HCT116 (cell line): ENCODE data around the gene FBXL17. TPM values are rescaled to one million over a fixed set of nuclear protein-coding genes. Genes with fewer than 3 reads are reported as not detected.

Source experiments
- ATAC-seq: fragments of 200-7000 bp; cut with Tn5 transposase; 2 replicates; pipeline ENCODE4 v1.9.1; 2020; ENCODE audit warnings: mild to moderate bottlenecking, moderate library complexity
- BruUV-seq: library from RNA; stranded (reverse); fragments of 400-500 nt; replicated peaks from 2 replicates; lab custom pipeline; 2021; lab: Mats Ljungman, UMichigan
- CTCF ChIA-PET: fragments of 300-600 bp; sonication (Branson Sonifier 250); formaldehyde crosslinking; loops from one replicate; lab custom pipeline; 2021; ENCODE audit warnings: antibody characterized with exemption; lab: Charles Lee
- POLR2A ChIA-PET: fragments of 300-600, 350-600 bp; sonication (Branson Sonifier 250); formaldehyde crosslinking; loops from one replicate; lab custom pipeline; 2021; ENCODE audit warnings: antibody characterized with exemption; lab: Charles Lee
- RAD21 ChIA-PET, 2 experiments: fragments of 300-600 bp; sonication (Branson Sonifier 250); formaldehyde crosslinking; loops; one replicate each; lab custom pipeline; 2023; ENCODE audit warnings: low total read pairs in 2 of 2; ENCODE audit not compliant: uncharacterized antibody in 2 of 2, unreplicated experiment in 2 of 2, low non-redundant PET in 1 of 2; lab: Charles Lee
- DNase-seq: peaks from one replicate; pipeline ENCODE4 v3.0.0-alpha.2; 2010; ENCODE audit warnings: low read depth, low spot score
- H2AFZ ChIP-seq: fragments of 200-600 bp; shearing (Covaris generic), sonication (generic); 2 replicates; pipeline ENCODE4 v1.6.1; 2017; ENCODE audit warnings: low read depth, mixed run types, mixed read lengths, antibody characterized with exemption, low read length; ENCODE audit not compliant: poor library complexity, severe bottlenecking
- H3K27ac ChIP-seq: 2 replicates; pipeline ENCODE4 v1.5.1; 2012; ENCODE audit warnings: low read depth, low read length
- H3K27me3 ChIP-seq: fragments of 200-600 bp; sonication (generic); 2 replicates; pipeline ENCODE4 v1.6.1; 2016; ENCODE audit warnings: mixed run types, low read length, mixed read lengths; ENCODE audit not compliant: insufficient read depth
- H3K36me3 ChIP-seq, 2 experiments: fragments of 200-500 bp in 1 of 2; fragments of 200-600 bp in 1 of 2; sonication (Bioruptor generic) in 1 of 2; sonication (generic) in 1 of 2; 2 replicates each; pipeline versions ENCODE4 v1.5.1 to v1.6.1; 2014 to 2016; ENCODE audit warnings: low read length in 2 of 2, inconsistent platforms in 1 of 2, mixed read lengths in 1 of 2, mixed run types in 1 of 2; ENCODE audit not compliant: insufficient read depth in 2 of 2, control insufficient read depth in 1 of 2
- H3K4me1 ChIP-seq, 2 experiments: fragments of 200-600 bp in 1 of 2; sonication (generic) in 1 of 2; 2 replicates each; pipeline versions ENCODE4 v1.5.1 to v1.6.1; 2012 to 2017; ENCODE audit warnings: low read length in 2 of 2, inconsistent platforms in 1 of 2, mild to moderate bottlenecking in 1 of 2, mixed read lengths in 1 of 2, mixed run types in 1 of 2, moderate library complexity in 1 of 2; ENCODE audit not compliant: insufficient read depth in 2 of 2, control insufficient read depth in 1 of 2
- H3K4me2 ChIP-seq: fragments of 200-600 bp; sonication (generic); 2 replicates; pipeline ENCODE4 v1.6.1; 2017; ENCODE audit warnings: mixed run types, low read length, mixed read lengths
- H3K4me3 ChIP-seq, 2 experiments: fragments of 200-600 bp in 1 of 2; sonication (generic) in 1 of 2; replicated peaks in 1 of 2; 2 replicates each; pipeline ENCODE4 v1.5.1; 2011 to 2016; ENCODE audit warnings: low read length in 2 of 2, control low read depth in 1 of 2, low read depth in 1 of 2, mild to moderate bottlenecking in 1 of 2, mixed read lengths in 1 of 2, mixed run types in 1 of 2
- H3K79me2 ChIP-seq: fragments of 200-600 bp; sonication (generic); 2 replicates; pipeline ENCODE4 v1.6.1; 2017; ENCODE audit warnings: mild to moderate bottlenecking, mixed run types, low read length, moderate library complexity, mixed read lengths; ENCODE audit not compliant: insufficient read depth
- H3K9ac ChIP-seq: fragments of 200-600 bp; sonication (generic); 2 replicates; pipeline ENCODE4 v1.6.1; 2016; ENCODE audit warnings: low read length, mixed read lengths
- H3K9me2 ChIP-seq: fragments of 200-600 bp; sonication (generic), shearing (Covaris generic); 2 replicates; pipeline ENCODE4 v1.6.1; 2017; ENCODE audit warnings: mixed run types, mild to moderate bottlenecking, moderate library complexity; ENCODE audit not compliant: insufficient read depth
- H3K9me3 ChIP-seq, 2 experiments: fragments of 200-500 bp in 1 of 2; fragments of 200-600 bp in 1 of 2; sonication (Bioruptor generic) in 1 of 2; sonication (generic) in 1 of 2; 2 replicates each; pipeline ENCODE4 v1.6.1; 2014 to 2017; ENCODE audit warnings: low read length in 2 of 2, mixed read lengths in 2 of 2, inconsistent platforms in 1 of 2, low read depth in 1 of 2, mild to moderate bottlenecking in 1 of 2, mixed run types in 1 of 2, moderate library complexity in 1 of 2; ENCODE audit not compliant: control insufficient read depth in 1 of 2, insufficient read depth in 1 of 2
- H4K20me1 ChIP-seq: fragments of 200-600 bp; sonication (generic), shearing (Covaris generic); 2 replicates; pipeline ENCODE4 v1.6.1; 2017; ENCODE audit warnings: mixed run types, mild to moderate bottlenecking, moderate library complexity; ENCODE audit not compliant: insufficient read depth
- EZH2 ChIP-seq: fragments of 200-600 bp; sonication (generic); IDR thresholded peaks from 2 replicates; pipeline ENCODE4 v1.6.1; 2017; ENCODE audit warnings: antibody characterized with exemption, mixed run types
- FOSL1 ChIP-seq: IDR thresholded peaks from 2 replicates; pipeline ENCODE4 v1.6.1; 2012; ENCODE audit warnings: low read depth
- POLR2AphosphoS5 ChIP-seq: IDR thresholded peaks from 2 replicates; pipeline ENCODE4 v1.6.1; 2011; ENCODE audit warnings: mild to moderate bottlenecking, low read depth, low read length, moderate library complexity
- TCF7L2 ChIP-seq: IDR thresholded peaks from 2 replicates; pipeline ENCODE4 v1.7.0; 2011; ENCODE audit warnings: borderline replicate concordance, inconsistent platforms; ENCODE audit not compliant: insufficient read depth, insufficient read length; ENCODE audit errors: extremely low read depth
- YY1 ChIP-seq: IDR thresholded peaks from 2 replicates; pipeline ENCODE4 v1.6.1; 2011; ENCODE audit warnings: low read length, low read depth, moderate library complexity, mild to moderate bottlenecking; ENCODE audit not compliant: insufficient replicate concordance; ENCODE audit errors: extremely low read depth
- ZFX ChIP-seq: fragments of 450-650 bp; IDR thresholded peaks from 2 replicates; pipeline ENCODE4 v1.6.1; 2017
- ZNF274 ChIP-seq: fragments of 200-500 bp; sonication (Bioruptor generic); IDR thresholded peaks from 2 replicates; pipeline ENCODE4 v1.6.1; 2014; ENCODE audit warnings: mild to moderate bottlenecking, low read depth, low read length, inconsistent platforms
- intact Hi-C: fragments of 100-400 bp; cut with micrococcal nuclease; formaldehyde crosslinking; loops from 2 replicates; pipeline ENCODE4 v1.10.0; 2022
- total RNA-seq: library from RNA; stranded (reverse); gene quantifications from one replicate; pipeline ENCODE4 v1.2.1, GENCODE V29; 2021; ENCODE audit not compliant: unreplicated experiment
- TF ChIP-seq, protein P1 (sequence below): IDR thresholded peaks from 2 replicates; pipeline ENCODE4 v1.6.1; 2012
- TF ChIP-seq, protein P2 (sequence below): IDR thresholded peaks from 2 replicates; pipeline ENCODE4 v1.6.1; 2011; ENCODE audit warnings: mild to moderate bottlenecking, low read length, moderate library complexity; ENCODE audit not compliant: insufficient replicate concordance; ENCODE audit errors: extremely low read depth
- TF ChIP-seq, protein P3 (sequence below): IDR thresholded peaks from 2 replicates; pipeline ENCODE4 v1.6.1; 2012; ENCODE audit warnings: low read depth

Gene FBXL17
- total RNA-seq, 1 experiment from 2014 or later, result 9.4 TPM

DNA sequence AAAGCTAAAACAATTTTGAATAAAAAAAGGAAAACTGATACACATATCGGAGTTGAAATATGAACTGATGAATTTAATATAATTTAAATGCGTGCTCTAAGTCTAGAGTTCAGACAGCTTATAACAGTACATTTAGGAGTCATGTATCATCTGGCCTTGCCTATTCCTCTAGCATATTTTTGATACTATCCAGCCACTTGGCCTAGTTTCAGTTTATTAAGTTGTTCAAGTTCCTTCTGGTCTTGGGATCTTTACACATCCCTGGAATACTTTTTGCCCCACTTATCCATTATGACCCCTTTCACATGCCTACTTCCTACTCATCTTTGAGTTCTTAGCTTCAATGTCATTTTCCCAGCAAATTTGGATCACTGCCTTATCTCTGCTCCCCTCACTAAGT lies 518.8 kb downstream of the FBXL17 start:
- POLR2A ChIA-PET, result no interaction called here
- Histone ChIP-seq H3K4me3 (no peak overlapping the region), H2AFZ (no peak overlapping the region), H3K36me3 (no peaks in the 10 kb centered on the region), H3K27ac (no peak overlapping the region), H3K9me2 (no peaks in the 10 kb centered on the region), H4K20me1 (no peaks in the 10 kb centered on the region), H3K4me2 (no peak overlapping the region), H3K9ac (no peak overlapping the region), H3K4me1 (no peaks in the 10 kb centered on the region), H3K9me3 (no peaks in the 10 kb centered on the region), H3K27me3 (no peaks in the 10 kb centered on the region), H3K79me2 (no peaks in the 10 kb centered on the region)
- BruUV-seq, result no TSS peak
- DNase-seq (no peak), ATAC-seq (no peak)
- RAD21 ChIA-PET, result no interaction called here
- CTCF ChIA-PET, result no interaction called here
- intact Hi-C loops, result no loop called here
- TF ChIP-seq ZFX (no peak), TCF7L2 (no peak), ZNF274 (no peak), YY1 (no peak), POLR2AphosphoS5 (no peak)
- TF ChIP-seq, protein P1, sequence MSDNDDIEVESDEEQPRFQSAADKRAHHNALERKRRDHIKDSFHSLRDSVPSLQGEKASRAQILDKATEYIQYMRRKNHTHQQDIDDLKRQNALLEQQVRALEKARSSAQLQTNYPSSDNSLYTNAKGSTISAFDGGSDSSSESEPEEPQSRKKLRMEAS, result no peak

DNA sequence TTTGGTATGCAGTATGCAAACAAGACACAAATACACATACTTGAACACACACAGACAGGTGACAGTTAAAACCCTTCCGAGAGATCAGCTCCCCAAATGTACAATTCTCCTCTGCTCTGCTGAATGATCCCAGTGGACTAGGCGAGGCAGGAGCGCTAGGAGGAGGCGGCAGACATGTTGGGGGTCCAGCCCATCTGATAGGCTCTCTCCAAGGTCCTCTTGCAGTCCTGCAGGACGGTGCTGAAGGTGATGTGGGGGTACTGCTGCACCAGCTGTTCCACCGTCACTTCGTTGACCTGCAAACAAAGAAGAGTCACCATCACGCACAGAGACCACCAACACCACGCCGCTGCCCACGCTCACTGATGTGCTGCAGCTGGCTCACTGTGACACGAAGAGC lies 520.3 kb downstream of the FBXL17 start:
- TF ChIP-seq FOSL1, result no peak
- TF ChIP-seq, protein P1, result no peak
- TF ChIP-seq, protein P2, sequence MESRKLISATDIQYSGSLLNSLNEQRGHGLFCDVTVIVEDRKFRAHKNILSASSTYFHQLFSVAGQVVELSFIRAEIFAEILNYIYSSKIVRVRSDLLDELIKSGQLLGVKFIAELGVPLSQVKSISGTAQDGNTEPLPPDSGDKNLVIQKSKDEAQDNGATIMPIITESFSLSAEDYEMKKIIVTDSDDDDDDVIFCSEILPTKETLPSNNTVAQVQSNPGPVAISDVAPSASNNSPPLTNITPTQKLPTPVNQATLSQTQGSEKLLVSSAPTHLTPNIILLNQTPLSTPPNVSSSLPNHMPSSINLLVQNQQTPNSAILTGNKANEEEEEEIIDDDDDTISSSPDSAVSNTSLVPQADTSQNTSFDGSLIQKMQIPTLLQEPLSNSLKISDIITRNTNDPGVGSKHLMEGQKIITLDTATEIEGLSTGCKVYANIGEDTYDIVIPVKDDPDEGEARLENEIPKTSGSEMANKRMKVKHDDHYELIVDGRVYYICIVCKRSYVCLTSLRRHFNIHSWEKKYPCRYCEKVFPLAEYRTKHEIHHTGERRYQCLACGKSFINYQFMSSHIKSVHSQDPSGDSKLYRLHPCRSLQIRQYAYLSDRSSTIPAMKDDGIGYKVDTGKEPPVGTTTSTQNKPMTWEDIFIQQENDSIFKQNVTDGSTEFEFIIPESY, result no peak
- TF ChIP-seq EZH2, result no peak
- TF ChIP-seq, protein P3, sequence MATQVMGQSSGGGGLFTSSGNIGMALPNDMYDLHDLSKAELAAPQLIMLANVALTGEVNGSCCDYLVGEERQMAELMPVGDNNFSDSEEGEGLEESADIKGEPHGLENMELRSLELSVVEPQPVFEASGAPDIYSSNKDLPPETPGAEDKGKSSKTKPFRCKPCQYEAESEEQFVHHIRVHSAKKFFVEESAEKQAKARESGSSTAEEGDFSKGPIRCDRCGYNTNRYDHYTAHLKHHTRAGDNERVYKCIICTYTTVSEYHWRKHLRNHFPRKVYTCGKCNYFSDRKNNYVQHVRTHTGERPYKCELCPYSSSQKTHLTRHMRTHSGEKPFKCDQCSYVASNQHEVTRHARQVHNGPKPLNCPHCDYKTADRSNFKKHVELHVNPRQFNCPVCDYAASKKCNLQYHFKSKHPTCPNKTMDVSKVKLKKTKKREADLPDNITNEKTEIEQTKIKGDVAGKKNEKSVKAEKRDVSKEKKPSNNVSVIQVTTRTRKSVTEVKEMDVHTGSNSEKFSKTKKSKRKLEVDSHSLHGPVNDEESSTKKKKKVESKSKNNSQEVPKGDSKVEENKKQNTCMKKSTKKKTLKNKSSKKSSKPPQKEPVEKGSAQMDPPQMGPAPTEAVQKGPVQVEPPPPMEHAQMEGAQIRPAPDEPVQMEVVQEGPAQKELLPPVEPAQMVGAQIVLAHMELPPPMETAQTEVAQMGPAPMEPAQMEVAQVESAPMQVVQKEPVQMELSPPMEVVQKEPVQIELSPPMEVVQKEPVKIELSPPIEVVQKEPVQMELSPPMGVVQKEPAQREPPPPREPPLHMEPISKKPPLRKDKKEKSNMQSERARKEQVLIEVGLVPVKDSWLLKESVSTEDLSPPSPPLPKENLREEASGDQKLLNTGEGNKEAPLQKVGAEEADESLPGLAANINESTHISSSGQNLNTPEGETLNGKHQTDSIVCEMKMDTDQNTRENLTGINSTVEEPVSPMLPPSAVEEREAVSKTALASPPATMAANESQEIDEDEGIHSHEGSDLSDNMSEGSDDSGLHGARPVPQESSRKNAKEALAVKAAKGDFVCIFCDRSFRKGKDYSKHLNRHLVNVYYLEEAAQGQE, result 0 out of 2 replicates have a peak, but pooled peaks have one; percentile 6
- intact Hi-C loops, result no loop called here
- POLR2A ChIA-PET, result no interaction called here

More for the DNA sequence above, 520.3 kb downstream of the FBXL17 start:
- H4K20me1 ChIP-seq, result no peaks in the 10 kb centered on the region
- CTCF ChIA-PET, result no interaction called here
- no TSS peak for BruUV-seq
- no peak overlapping the region for H3K9ac ChIP-seq
- H3K27me3 ChIP-seq, result no peaks in the 10 kb centered on the region
- no peak overlapping the region for H3K27ac ChIP-seq
- H3K4me3 ChIP-seq, result no peak overlapping the region
- ATAC-seq, result no peak
- H3K36me3 ChIP-seq, result no peaks in the 10 kb centered on the region
- H3K9me2 ChIP-seq, result no peaks in the 10 kb centered on the region
- no peaks in the 10 kb centered on the region for H3K79me2 ChIP-seq
- no peak for DNase-seq
- RAD21 ChIA-PET, result no interaction called here
- no peak overlapping the region for H3K4me2 ChIP-seq
- H3K9me3 ChIP-seq, result no peaks in the 10 kb centered on the region
- no peaks in the 10 kb centered on the region for H3K4me1 ChIP-seq
- H2AFZ ChIP-seq, result no peak overlapping the region
